IPS DF 19.7 (cell line): ENCODE results near the gene SYNGR2.

Source experiments
- DNase-seq: peaks from one replicate; pipeline ENCODE4 v3.0.0-alpha.2; 2013; ENCODE audit warnings: low read depth, low spot score

The SYNGR2 gene

GRCh38 chr17:78143214-78144146, 24.9 kb upstream of the SYNGR2 start:
- DNase-seq = no peak

- DNase-seq = no peak
These were observed 24.1 kb upstream of the SYNGR2 start for GRCh38 chr17:78144147-78144719.

GRCh38 chr17:78144736-78145641, 23.4 kb upstream of the SYNGR2 start:
- DNase-seq = no peak

GRCh38 chr17:78146471-78146869, 21.9 kb upstream of the SYNGR2 start:
- no peak for DNase-seq

- no peak for DNase-seq
These were observed 21.5 kb upstream of the SYNGR2 start for GRCh38 chr17:78146881-78147280.

- no peak for DNase-seq
These were observed 20.9 kb upstream of the SYNGR2 start for GRCh38 chr17:78147315-78147998.

GRCh38 chr17:78148286-78149016, 19.9 kb upstream of the SYNGR2 start:
- DNase-seq = no peak

GRCh38 chr17:78151514-78152008, 16.8 kb upstream of the SYNGR2 start:
- DNase-seq = no peak

- no peak for DNase-seq
These were observed 13.2 kb upstream of the SYNGR2 start for GRCh38 chr17:78154903-78155811.

GRCh38 chr17:78159575-78160158, 8.7 kb upstream of the SYNGR2 start:
- DNase-seq = no peak

- DNase-seq = no peak
These were observed 4.3 kb upstream of the SYNGR2 start for GRCh38 chr17:78163881-78164747.

GRCh38 chr17:78164748-78165607, 3.4 kb upstream of the SYNGR2 start:
- no peak for DNase-seq

- no peak for DNase-seq
These were observed 2.0 kb upstream of the SYNGR2 start for GRCh38 chr17:78166416-78166815.

GRCh38 chr17:78168903-78169793, 767 bp downstream of the SYNGR2 start:
- DNase-seq = no peak

GRCh38 chr17:78170692-78171590, 2.6 kb downstream of the SYNGR2 start:
- DNase-seq = no peak
